Adrenal gland (tissue), 5 donors: ENCODE results near the gene NAP1L1.

ENCODE experiments used
- CTCF ChIP-seq, 6 experiments: fragments of 450-650 bp in 4 of 6; fragments of 200-600 bp in 2 of 6; sonication (generic) in 1 of 6; IDR thresholded peaks; 1 replicate in 5 of 6; 2 replicates in 1 of 6; pipeline versions ENCODE4 v1.5.1 to v1.8.0; 2016 to 2021; ENCODE audit warnings: antibody characterized with exemption in 6 of 6, mild to moderate bottlenecking in 2 of 6, moderate library complexity in 1 of 6
- POLR2A ChIP-seq, 2 donors: fragments of 450-650 bp; IDR thresholded peaks; one replicate each; pipeline ENCODE4 v1.6.1; 2017; ENCODE audit warnings: antibody characterized with exemption in 2 of 2, mild to moderate bottlenecking in 2 of 2, moderate library complexity in 1 of 2
- donor health status: DM: no; HTN: no; CAD: no.

GRCh38 chr12:75997658-75998057, 86.8 kb downstream of the NAP1L1 start:
- TF ChIP-seq POLR2A (IDR thresholded peaks at IDR 0.05) (no peak), CTCF (IDR thresholded peaks at IDR 0.05) (no peak)
